ENCODE measurements around the gene STX10. TPM values are rescaled to one million over a fixed set of nuclear protein-coding genes. Genes with fewer than 3 reads are reported as not detected.
A peak's percentile ranks its signal among the peaks of the same experiment; 100 is the strongest.

The STX10 gene
- total RNA-seq, 2 experiments from 2014 or later = 41.6 to 67.8 TPM

- Histone ChIP-seq H3K79me2 (ENCODE audit: insufficient read depth, low read depth, low read length) (peaks cover 41% of the 10 kb centered on the region), H3K4me3 (ENCODE audit: low read depth, low read length, poor library complexity, severe bottlenecking) (peak overlapping the region; percentile 97), H3K27ac (ENCODE audit: low read depth, low read length, poor library complexity, severe bottlenecking) (peak overlapping the region; percentile 100), H2AFZ (ENCODE audit: low read length) (no peak overlapping the region), H3K4me2 (ENCODE audit: low read length) (peak overlapping the region; percentile 96), H3K36me3 (ENCODE audit: insufficient read depth, low read length) (peaks cover 23% of the 10 kb centered on the region), H3K9me3 (ENCODE audit: low read length) (no peaks in the 10 kb centered on the region), H4K20me1 (ENCODE audit: insufficient read depth, low read length) (0 out of 2 replicates have a peak, but pooled peaks cover 5% of the 10 kb centered on the region), H3K9me2 (ENCODE audit: insufficient read depth, low read length) (no peaks in the 10 kb centered on the region), H3K4me1 (ENCODE audit: insufficient read depth, low read length, poor library complexity, severe bottlenecking) (peaks cover 34% of the 10 kb centered on the region)
- TF ChIP-seq, protein P1, sequence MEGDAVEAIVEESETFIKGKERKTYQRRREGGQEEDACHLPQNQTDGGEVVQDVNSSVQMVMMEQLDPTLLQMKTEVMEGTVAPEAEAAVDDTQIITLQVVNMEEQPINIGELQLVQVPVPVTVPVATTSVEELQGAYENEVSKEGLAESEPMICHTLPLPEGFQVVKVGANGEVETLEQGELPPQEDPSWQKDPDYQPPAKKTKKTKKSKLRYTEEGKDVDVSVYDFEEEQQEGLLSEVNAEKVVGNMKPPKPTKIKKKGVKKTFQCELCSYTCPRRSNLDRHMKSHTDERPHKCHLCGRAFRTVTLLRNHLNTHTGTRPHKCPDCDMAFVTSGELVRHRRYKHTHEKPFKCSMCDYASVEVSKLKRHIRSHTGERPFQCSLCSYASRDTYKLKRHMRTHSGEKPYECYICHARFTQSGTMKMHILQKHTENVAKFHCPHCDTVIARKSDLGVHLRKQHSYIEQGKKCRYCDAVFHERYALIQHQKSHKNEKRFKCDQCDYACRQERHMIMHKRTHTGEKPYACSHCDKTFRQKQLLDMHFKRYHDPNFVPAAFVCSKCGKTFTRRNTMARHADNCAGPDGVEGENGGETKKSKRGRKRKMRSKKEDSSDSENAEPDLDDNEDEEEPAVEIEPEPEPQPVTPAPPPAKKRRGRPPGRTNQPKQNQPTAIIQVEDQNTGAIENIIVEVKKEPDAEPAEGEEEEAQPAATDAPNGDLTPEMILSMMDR (conservative IDR thresholded peaks at IDR 0.05; ENCODE audit: low read length) = peak; percentile 70; the same call in 1 of the 2 replicates
- no peak for TF ChIP-seq EZH2phosphoT487 (IDR thresholded peaks at IDR 0.05; ENCODE audit: borderline replicate concordance, low read depth, low read length)
- ChIA-PET CTCF (ENCODE audit: unreplicated experiment) (interaction anchor here (1.0 to 1.3 kb wide), 3 partner anchors 29 to 50 kb away, joined by 3 read pairs; no protein-coding TSS in a partner anchor), POLR2A (interaction anchor here (0.8 to 1.6 kb wide), 8 partner anchors 9 to 48 kb away, joined by 3 to 13 read pairs (median 4); no protein-coding TSS in a partner anchor)
- peak; percentile 95 for DNase-seq (ENCODE audit: low spot score)
- intact Hi-C loops (cut with micrococcal nuclease; ENCODE audit: unreplicated experiment) = loop anchor here (1.0 to 2.0 kb wide), 2 partner anchors 14 to 49 kb away; no protein-coding TSS in a partner anchor
- BruUV-seq (replicated peaks) = TSS peak; percentile 85
These were observed 2.9 kb upstream of the STX10 start for GRCh38 chr19:13152974-13153568.

GRCh38 chr19:13152356-13152973, 2.3 kb upstream of the STX10 start:
- intact Hi-C loops (cut with micrococcal nuclease; ENCODE audit: unreplicated experiment) = loop anchor here (2.0 kb wide), 1 partner anchor 14 kb away; no protein-coding TSS in a partner anchor

More at GRCh38 chr19:13152356-13152973, 2.3 kb upstream of the STX10 start:
- 0 out of 2 replicates have a peak, but pooled peaks cover 5% of the 10 kb centered on the region for H4K20me1 ChIP-seq (ENCODE audit: insufficient read depth, low read length)
- no peak for DNase-seq (ENCODE audit: low spot score)
- peaks cover 28% of the 10 kb centered on the region for H3K4me1 ChIP-seq (ENCODE audit: insufficient read depth, low read length, poor library complexity, severe bottlenecking)
- BruUV-seq (replicated peaks) = TSS peak; percentile 84
- peak overlapping the region; percentile 96 for H3K4me2 ChIP-seq (ENCODE audit: low read length)
- peak overlapping the region; percentile 13; the same call in 1 of the 2 replicates for H2AFZ ChIP-seq (ENCODE audit: low read length)
- H3K27ac ChIP-seq (ENCODE audit: low read depth, low read length, poor library complexity, severe bottlenecking) = peak overlapping the region; percentile 100
- peak overlapping the region; percentile 97 for H3K4me3 ChIP-seq (ENCODE audit: low read depth, low read length, poor library complexity, severe bottlenecking)
- CTCF ChIA-PET (ENCODE audit: unreplicated experiment) = interaction anchor here (0.6 to 1.3 kb wide), 5 partner anchors 30 to 58 kb away, joined by 3 to 8 read pairs (median 3); no protein-coding TSS in a partner anchor
- H3K36me3 ChIP-seq (ENCODE audit: insufficient read depth, low read length) = peaks cover 23% of the 10 kb centered on the region
- peaks cover 41% of the 10 kb centered on the region for H3K79me2 ChIP-seq (ENCODE audit: insufficient read depth, low read depth, low read length)
- H3K9me2 ChIP-seq (ENCODE audit: insufficient read depth, low read length) = no peaks in the 10 kb centered on the region
- no peak for TF ChIP-seq EZH2phosphoT487 (IDR thresholded peaks at IDR 0.05; ENCODE audit: borderline replicate concordance, low read depth, low read length)
- TF ChIP-seq, protein P1 (conservative IDR thresholded peaks at IDR 0.05; ENCODE audit: low read length) = no peak
- POLR2A ChIA-PET = interaction anchor here (0.5 to 1.6 kb wide), 12 partner anchors 8 to 220 kb away, joined by 3 to 13 read pairs (median 3); no protein-coding TSS in a partner anchor
- H3K9me3 ChIP-seq (ENCODE audit: low read length) = no peaks in the 10 kb centered on the region

Measured in OCI-LY7 (cell line).